GM21367 (cell line): ENCODE measurements around the gene PLA2G1B.

Experiments
- ATAC-seq: cut with Tn5 transposase; IDR thresholded peaks from one replicate; pipeline ENCODE4 v1.9.1; 2021; ENCODE audit not compliant: unreplicated experiment

PLA2G1B gene

DNA sequence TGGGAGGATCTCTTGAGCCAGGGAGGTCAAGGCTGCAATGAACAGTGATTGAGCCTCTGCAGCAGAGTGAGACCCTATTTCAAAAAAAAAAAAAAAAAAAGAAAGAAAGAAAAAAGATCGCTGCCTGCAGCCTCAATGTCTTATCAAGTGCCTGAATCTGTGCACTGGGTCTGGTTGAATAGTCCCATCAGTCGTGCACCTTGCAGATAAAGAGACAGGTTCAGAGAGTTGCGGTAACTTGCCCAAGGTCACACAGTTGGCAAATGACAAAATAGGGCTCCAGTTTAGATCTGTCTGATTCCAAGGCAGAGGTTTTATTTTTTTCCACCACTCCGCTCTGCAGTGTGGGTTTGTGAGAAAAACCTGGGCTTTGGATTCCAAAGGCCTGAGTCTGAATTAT, 649 bp upstream of the PLA2G1B start:
- no peak for ATAC-seq

DNA sequence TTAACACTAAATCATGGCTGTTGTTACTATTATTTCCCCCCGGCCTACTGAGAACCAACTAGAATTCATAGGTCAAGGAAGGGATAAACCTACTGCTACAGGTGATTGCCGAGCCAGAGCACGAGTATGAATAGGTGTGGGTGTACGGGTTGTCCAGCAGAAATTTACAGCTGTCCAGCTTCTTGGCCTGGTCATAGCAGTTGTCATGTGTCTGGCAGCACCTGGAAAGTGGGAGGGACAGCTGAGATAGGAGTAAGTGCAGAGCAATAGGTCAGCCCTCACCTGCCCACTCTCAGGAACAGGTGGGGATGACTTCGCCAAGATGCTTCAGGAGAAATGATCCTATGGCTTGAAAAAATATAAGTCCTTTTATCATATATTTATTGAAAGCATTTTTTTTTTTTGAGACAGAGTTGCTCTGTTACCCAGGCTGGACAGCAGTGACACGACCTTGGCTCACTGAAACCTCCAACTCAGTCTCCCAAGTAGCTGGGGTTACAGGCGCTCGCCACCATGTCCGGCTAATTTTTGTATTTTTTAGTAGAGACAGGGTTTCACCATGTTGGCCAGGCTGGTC, 2.6 kb downstream of the PLA2G1B start:
- ATAC-seq: no peak

- ATAC-seq: no peak
Observed at GRCh38 chr12:120323772-120324171, 3.8 kb downstream of the PLA2G1B start.

DNA sequence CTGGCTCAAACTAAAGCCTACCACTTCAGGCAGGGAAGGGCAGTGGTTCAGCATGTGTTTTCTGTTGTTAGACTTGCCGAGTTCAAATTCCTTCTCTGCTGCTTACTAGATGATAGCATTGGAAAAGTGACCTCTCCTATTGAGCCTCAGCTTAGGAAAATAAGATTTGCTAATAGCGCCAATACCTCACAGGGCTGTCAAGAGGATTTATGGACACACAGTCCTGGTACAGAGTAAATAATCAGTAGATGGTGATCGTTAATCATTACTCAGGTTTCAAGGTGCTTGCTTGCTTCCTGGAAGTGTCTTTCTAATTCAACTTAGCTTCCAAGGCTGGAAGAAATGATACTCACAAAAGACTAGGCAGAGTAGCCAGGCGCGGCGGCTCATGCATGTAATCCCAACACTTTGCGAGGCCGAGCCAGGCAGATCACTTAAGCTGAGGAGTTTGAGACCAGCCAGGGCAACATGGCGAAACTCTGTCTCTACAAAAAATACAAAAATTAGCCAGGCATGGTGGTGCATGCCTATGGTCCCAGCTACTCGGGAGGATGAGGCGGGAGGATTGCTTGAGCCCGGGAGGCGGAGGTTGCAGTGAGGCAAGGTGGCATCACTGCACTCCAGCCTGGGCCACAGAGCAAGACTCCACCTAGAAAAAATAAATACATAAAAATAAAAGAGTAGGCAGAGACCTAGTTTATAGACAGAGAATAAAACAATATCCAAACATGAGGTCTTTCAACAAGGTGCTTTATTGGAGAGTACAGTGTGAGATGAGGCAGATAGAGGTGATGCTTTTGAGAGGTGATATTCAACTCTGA, 6.0 kb downstream of the PLA2G1B start:
- ATAC-seq: no peak

GRCh38 chr12:120317224-120318105, 10.1 kb downstream of the PLA2G1B start:
- ATAC-seq: peak; percentile 98

DNA sequence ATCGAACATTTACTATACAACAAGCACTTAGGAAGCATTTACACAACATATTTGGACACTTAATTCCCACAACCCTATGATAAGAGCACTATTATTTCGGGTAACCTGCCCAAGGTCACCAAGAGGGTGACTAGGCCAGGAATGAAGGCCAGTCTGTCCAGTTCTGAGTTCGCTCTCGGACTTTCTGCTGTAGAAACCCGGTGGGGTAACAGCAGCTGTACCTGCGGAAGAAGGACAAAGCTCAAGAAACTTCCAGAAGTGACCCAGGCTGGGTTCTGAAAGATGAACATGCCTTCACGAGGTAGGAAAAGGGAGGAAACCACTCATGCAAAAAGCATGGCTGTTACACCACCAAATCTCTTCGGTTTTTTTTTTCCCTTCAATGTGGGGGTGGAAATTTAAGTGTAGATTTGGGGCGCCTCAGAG, 10.8 kb downstream of the PLA2G1B start:
- no peak for ATAC-seq

DNA sequence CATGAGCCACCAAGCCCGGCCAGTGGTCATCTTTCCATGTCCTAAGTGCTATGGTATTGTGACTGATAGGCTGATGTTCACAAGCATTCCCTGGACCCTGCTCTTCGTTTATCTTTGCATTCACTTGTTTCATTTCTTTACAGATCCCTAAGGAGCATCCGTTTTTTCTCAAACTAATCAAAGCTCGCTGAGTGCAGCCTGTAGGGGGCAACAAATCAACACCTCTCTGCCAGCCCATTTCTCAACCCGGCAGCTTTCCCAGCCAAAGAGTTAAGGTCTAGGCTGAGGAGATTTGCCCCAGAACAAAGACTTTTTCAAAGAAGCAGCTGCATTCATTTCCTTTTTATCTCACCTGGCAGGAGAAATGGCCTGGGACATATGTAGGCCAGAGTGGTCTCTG, 13.4 kb downstream of the PLA2G1B start:
- ATAC-seq: no peak

- peak; percentile 93 for ATAC-seq
Observed at GRCh38 chr12:120301962-120302815, 25.4 kb downstream of the PLA2G1B start, which contains the start of gene SIRT4. TSS of gene SIRT4 (plus strand) at chr12:120302321. CDS start at chr12:120303562, 1,241 bp downstream.

DNA sequence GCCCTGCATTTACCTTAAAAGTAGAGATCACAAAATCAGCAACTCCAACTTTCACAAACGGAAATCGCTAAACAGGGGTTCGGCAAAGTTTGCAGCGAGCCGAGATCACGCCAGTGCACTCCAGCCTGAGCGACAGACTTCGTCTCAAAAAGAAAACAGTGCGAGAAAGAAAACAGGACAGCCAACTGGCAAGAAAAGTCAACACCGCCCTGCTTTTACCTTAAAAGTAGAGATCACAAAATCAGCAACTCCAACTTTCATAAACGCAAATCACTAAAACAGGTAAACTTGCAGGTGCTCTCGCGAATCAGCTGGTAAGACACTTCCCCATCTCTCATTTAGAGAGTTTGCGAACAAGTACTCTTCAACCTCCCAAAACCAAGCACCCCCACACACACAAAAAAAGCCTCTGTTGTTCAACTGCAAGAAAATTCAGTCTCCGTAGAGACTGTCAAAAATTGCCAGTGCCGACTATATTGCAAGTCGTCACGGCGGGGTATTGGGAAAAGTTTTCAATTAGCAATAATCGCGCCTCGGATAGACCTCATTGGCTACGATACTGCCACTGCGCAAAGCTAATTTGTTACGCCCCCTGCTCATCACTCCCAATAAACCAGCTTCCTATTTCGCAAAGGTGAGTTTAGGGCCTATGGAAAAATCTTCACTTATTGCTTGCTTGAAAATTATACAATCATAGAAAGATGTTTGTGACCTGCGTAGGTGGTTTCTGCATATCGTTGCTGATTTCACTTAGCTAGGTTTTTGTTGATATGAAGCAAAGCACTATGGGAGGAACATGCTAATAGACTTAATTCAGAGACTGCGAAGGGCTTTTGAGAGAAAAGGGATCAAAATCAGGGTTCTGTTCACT, 34.7 kb downstream of the PLA2G1B start, which contains the start of gene RNU4-1:
Gene RNU4-1, minus strand, starts transcription at position 577 of the 871 bp plus-strand sequence.
- peak; percentile 41 for ATAC-seq

DNA sequence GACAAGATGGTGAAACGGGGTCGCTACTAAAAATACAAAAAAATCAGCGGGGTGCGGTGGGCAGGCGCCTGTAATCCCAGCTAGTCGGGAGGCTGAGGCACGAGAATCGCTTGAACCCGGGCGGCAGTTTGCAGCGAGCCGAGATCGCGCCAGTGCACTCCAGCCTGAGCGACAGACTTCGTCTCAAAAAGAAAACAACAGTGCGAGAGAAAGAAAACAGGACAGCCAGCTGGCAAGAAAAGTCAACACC, 35.2 kb downstream of the PLA2G1B start:
- ATAC-seq: no peak

DNA sequence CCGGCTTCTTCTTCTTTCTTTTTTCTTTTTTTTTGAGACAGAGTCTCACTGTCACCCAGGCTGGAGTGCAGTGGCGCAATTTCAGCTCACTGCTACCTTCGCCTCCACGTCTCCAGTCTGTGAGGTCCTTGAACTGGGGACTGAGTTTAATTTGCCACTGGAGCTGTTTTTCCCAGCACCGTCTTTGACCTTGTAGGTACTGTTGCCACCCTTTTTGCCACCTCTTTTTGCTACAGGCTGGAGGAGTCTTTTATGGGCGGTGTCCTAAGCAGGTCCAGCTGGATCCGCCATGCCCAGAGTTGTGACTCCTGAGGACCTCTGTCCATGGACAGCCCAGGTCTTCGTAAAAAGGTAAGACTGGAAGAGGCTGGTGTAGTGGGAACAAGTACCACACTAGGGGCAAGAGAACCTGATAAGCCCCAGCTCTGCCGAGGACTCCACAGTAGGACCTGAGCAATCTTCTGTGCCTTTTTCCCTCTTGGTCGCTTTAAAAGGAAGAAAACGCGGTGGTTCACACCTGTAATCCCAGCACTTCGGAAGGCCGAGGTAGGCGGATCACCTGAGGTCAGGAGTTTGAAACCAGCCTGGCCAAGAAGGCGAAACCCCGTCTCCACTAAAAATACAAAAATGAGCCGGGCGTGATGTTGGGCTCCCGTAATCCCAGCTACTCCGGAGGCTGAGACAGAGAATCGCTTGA, 36.8 kb downstream of the PLA2G1B start:
- ATAC-seq: no peak

DNA sequence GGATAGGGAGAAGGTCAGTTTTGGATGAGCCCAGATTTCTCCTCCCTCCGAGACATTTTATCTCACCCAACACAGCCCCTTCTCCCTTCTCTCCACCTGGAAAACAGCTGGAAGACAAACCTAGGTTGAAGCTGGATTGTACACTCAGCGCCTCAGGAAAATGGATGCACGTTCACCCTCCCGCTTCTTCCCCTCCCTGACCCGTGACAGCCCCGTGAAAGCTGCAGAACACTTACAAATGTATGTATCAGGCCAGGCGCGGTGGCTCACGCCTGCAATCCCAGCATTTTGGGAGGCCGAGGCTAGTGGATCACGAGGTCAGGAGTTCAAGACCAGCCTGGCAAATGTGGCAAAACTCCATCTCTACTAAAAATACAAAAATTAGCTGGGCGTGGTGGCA, 40.1 kb downstream of the PLA2G1B start:
- no peak for ATAC-seq

GRCh38 chr12:120286768-120287490, 40.6 kb downstream of the PLA2G1B start:
- no peak for ATAC-seq

DNA sequence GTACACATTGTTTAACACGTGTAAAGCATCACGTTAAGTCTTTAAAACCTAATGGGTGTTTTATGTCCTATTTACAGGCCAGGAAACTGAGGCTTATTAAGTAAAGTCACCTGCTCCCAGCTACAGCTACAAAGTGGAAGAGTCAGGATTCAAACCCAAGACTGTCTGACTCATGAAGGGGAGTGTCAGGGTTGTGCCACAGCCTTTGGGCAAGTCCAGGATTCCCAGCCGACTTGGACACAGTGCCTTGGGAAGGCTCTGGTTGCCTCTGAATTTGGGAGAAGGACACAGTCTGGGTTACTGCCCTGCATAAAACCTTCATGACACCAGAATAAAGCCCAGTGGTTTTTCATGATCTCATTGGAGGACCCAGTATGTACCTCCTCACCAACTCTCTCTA, 43.2 kb downstream of the PLA2G1B start:
- ATAC-seq: no peak

DNA sequence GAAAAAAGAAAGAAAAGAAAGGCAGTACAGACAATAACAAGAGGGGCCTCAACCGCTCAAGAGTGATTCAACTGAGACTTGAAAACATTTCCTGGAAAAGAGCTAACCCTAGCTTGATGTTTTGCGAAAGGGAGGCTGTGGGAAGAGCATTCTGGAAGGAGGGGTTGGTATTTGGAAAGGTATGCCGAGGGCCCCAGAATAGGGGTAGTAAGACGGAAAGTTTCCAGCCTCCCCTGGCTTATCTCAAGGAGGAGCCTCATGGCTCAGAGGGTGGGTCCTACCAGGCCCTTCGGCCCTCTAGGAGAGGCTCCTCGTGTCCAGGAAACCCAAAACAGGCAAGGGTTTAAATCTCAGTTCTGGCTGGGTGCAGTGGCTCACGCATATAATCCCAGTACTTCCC, 44.3 kb downstream of the PLA2G1B start:
- no peak for ATAC-seq

DNA sequence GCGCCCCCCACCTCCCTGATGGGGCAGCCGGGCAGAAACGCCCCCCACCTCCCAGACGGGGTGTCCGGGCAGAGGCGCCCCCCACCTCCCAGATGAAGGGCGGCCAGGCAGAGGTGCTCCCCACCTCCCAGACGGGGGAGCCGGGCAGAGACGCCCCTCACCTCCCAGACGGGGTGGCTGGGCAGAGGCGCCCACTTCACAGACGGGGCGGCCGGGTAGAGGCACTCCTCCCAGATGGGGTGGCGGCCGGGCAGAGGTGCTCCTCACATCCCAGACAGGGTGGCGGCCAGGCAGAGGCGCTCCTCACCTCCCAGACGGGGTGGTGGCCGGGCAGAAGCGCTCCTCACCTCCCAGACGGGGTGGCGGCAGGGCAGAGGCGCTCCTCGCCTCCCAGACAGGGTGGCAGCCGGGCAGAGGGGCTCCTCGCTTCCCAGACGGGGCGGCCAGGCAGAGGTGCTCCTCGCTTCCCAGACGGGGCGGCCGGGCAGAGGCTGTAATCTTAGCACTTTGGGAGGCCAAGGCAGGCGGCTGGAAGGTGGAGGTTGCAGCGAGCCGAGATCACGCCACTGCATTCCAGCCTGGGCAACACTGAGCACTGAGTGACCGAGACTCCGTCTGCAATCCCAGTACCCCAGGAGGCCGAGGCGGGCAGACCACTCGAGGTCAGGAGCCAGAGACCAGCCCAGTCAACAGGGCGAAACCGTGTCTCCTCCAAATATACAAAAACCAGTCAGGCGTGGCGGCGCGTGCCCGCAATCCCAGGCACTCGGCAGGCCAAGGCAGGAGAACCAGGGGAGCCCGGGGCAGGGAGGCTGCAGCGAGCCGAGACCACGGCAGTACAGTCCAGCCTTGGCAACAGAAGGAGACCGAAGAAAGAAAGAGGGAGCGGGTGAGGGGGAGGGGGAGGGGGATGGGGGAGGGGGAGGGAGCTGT, 49.2 kb downstream of the PLA2G1B start:
- no peak for ATAC-seq

GRCh38 chr12:120276734-120277133, 50.8 kb downstream of the PLA2G1B start:
- no peak for ATAC-seq
